ENCODE measurements around the gene ABCG4.

DNA sequence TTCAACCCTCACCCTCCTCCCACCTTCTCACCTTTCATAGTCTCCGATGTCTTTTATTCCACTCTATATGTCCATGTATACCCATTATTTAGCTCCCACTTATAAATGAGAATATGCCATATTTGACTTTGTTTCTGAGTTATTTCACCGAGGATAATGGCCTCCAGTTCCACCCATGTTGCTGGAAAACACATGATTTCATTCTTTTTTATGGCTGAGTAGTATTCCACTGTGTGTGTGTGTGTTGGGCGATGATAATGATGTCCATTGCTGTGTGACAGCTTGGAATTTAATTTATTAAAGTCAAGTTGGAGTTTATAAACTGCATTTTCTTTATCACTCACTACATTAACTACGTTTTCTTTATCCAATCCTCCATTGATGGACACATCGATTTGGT lies 30.6 kb upstream of the ABCG4 start:
- TF ChIP-seq, protein P1, sequence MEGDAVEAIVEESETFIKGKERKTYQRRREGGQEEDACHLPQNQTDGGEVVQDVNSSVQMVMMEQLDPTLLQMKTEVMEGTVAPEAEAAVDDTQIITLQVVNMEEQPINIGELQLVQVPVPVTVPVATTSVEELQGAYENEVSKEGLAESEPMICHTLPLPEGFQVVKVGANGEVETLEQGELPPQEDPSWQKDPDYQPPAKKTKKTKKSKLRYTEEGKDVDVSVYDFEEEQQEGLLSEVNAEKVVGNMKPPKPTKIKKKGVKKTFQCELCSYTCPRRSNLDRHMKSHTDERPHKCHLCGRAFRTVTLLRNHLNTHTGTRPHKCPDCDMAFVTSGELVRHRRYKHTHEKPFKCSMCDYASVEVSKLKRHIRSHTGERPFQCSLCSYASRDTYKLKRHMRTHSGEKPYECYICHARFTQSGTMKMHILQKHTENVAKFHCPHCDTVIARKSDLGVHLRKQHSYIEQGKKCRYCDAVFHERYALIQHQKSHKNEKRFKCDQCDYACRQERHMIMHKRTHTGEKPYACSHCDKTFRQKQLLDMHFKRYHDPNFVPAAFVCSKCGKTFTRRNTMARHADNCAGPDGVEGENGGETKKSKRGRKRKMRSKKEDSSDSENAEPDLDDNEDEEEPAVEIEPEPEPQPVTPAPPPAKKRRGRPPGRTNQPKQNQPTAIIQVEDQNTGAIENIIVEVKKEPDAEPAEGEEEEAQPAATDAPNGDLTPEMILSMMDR (IDR thresholded peaks at IDR 0.05), result no peak
- TF ChIP-seq POLR2A (IDR thresholded peaks at IDR 0.05), result no peak
